Gastrocnemius medialis (tissue), 4 donors: Measurements from ENCODE around the gene ENDOU.

Experiments
- CTCF ChIP-seq, 5 experiments: fragments of 450-650 bp in 3 of 5; fragments of 200-600 bp in 2 of 5; sonication (generic) in 2 of 5; IDR thresholded peaks in 4 of 5; conservative IDR thresholded peaks in 1 of 5; 1 replicate in 4 of 5; 2 replicates in 1 of 5; pipeline ENCODE4 v1.5.1; 2016 to 2019; ENCODE audit warnings: antibody characterized with exemption in 5 of 5, mild to moderate bottlenecking in 3 of 5, moderate library complexity in 3 of 5
- POLR2A ChIP-seq, 2 donors: fragments of 450-650 bp; IDR thresholded peaks; one replicate each; pipeline ENCODE4 v1.6.1; 2017; ENCODE audit warnings: antibody characterized with exemption in 2 of 2, mild to moderate bottlenecking in 2 of 2, moderate library complexity in 2 of 2

GRCh38 chr12:47750916-47751470 lies 25.7 kb upstream of the ENDOU start:
- no peak for TF ChIP-seq CTCF (IDR thresholded peaks at IDR 0.05 in 4 of 5, conservative IDR thresholded peaks at IDR 0.05 in 1 of 5)
- no peak for TF ChIP-seq POLR2A (IDR thresholded peaks at IDR 0.05)
